Thyroid gland (tissue), 4 donors: ENCODE results near the gene MED9. TPM values are rescaled to one million over a fixed set of nuclear protein-coding genes. Genes with fewer than 3 reads are reported as not detected.

Source experiments
- DNase-seq, 2 donors: peaks; one replicate each; pipeline ENCODE4 v3.0.0-alpha.2; 2019
- H3K27ac ChIP-seq, 3 donors: fragments of 200-600 bp; sonication (generic); 1 replicate in 2 of 3; 2 replicates in 1 of 3; pipeline ENCODE4 v1.5.1; 2016 to 2019; ENCODE audit warnings: mild to moderate bottlenecking in 1 of 3, moderate library complexity in 1 of 3
- H3K27me3 ChIP-seq: fragments of 200-600 bp; sonication (generic); one replicate; pipeline ENCODE4 v1.5.1; 2019
- H3K36me3 ChIP-seq, 2 donors: fragments of 200-600 bp; sonication (generic); one replicate each; pipeline ENCODE4 v1.5.1; 2016 to 2019
- H3K4me1 ChIP-seq, 2 donors: fragments of 200-600 bp; sonication (generic); one replicate each; pipeline ENCODE4 v1.5.1; 2017 to 2019
- H3K4me3 ChIP-seq, 3 donors: fragments of 200-600 bp; sonication (generic); replicated peaks in 1 of 3; 1 replicate in 2 of 3; 2 replicates in 1 of 3; pipeline ENCODE4 v1.5.1; 2016; ENCODE audit warnings: mild to moderate bottlenecking in 1 of 3
- H3K9me3 ChIP-seq: fragments of 200-600 bp; sonication (generic); one replicate; pipeline ENCODE4 v1.5.1; 2017
- CTCF ChIP-seq, 6 experiments: fragments of 200-600 bp in 3 of 6; fragments of 450-650 bp in 3 of 6; sonication (generic) in 3 of 6; IDR thresholded peaks; one replicate each; pipeline ENCODE4 v1.5.1; 2016 to 2019; ENCODE audit warnings: antibody characterized with exemption in 6 of 6, mild to moderate bottlenecking in 2 of 6, inconsistent platforms in 1 of 6, moderate library complexity in 1 of 6
- POLR2A ChIP-seq, 2 donors: fragments of 450-650 bp; IDR thresholded peaks; one replicate each; pipeline ENCODE4 v1.6.1; 2017; ENCODE audit warnings: antibody characterized with exemption in 2 of 2, mild to moderate bottlenecking in 2 of 2, moderate library complexity in 1 of 2
- WGBS, 2 donors: methylation state at CpG; one replicate each; pipeline ENCODE4 v1.1.5; 2017; 5-methylcytosine and 5-hydroxymethylcytosine counted together
- intact Hi-C: fragments of 100-400 bp; cut with DNase I; formaldehyde crosslinking; loops from one replicate; pipeline ENCODE4 v1.15.1; 2023
- small RNA-seq: library from RNA; depleted of rRNA; stranded (forward); fragments of <200 nt; gene quantifications from one replicate; pipeline ENCODE3, GENCODE V24; 2016
- total RNA-seq, 4 donors: library from RNA; depleted of rRNA; stranded (reverse); fragments of >200 nt; gene quantifications; one replicate each; pipeline ENCODE4 v1.2.3, GENCODE V29; 2016

MED9 gene
- total RNA-seq, 4 donors from 2014 or later: 27.9 to 35.4 (median 30.8) TPM

- H3K4me3 ChIP-seq: no peak overlapping the region
- H3K4me1 ChIP-seq: peaks cover 0 to 2% of the 10 kb centered on the region in 2 donors
- DNase-seq: no peak
- H3K9me3 ChIP-seq: no peaks in the 10 kb centered on the region
- TF ChIP-seq POLR2A (IDR thresholded peaks at IDR 0.05) (no peak), CTCF (IDR thresholded peaks at IDR 0.05) (no peak)
- no peaks in the 10 kb centered on the region for H3K36me3 ChIP-seq
- intact Hi-C loops: no loop called here
- no peaks in the 10 kb centered on the region for H3K27me3 ChIP-seq
- 83 to 85% methylated on average over 5 of the region's 5 CpGs for WGBS, 2 donors
- H3K27ac ChIP-seq: no peak overlapping the region
Observed at GRCh38 chr17:17541640-17542001, 64.8 kb downstream of the MED9 start.

Small RNA genes within 50 kb of the gene (small RNA-seq; reads per million reads assigned to genes)
- not detected for gene RF00019

Other genes starting within 250 kb of the MED9 start
- 10 to 100 TPM; 61.5 to 79.7 (median 68.2) TPM for gene FLCN, start 239.8 kb upstream of the MED9 start, total RNA-seq
- 10 to 100 TPM; 49.2 to 60.0 (median 57.9) TPM for gene COPS3, start 195.8 kb upstream of the MED9 start, total RNA-seq
- 1 to 10 TPM; 1.1 to 6.0 (median 2.8) TPM for gene NT5M, start 173.6 kb upstream of the MED9 start, total RNA-seq
- 100 to 1,000 TPM; 114 to 149 (median 141) TPM for gene RASD1, start 19.4 kb downstream of the MED9 start, total RNA-seq
- 10 to 100 TPM; 52.5 to 76.1 (median 62.6) TPM for gene PEMT, start 114.7 kb downstream of the MED9 start, total RNA-seq
- gene RAI1, start 204.5 kb downstream of the MED9 start, total RNA-seq: 10 to 100 TPM; 19.1 to 52.3 (median 34.1) TPM